ENCODE measurements around the gene ITGA5.

Gene ITGA5

DNA sequence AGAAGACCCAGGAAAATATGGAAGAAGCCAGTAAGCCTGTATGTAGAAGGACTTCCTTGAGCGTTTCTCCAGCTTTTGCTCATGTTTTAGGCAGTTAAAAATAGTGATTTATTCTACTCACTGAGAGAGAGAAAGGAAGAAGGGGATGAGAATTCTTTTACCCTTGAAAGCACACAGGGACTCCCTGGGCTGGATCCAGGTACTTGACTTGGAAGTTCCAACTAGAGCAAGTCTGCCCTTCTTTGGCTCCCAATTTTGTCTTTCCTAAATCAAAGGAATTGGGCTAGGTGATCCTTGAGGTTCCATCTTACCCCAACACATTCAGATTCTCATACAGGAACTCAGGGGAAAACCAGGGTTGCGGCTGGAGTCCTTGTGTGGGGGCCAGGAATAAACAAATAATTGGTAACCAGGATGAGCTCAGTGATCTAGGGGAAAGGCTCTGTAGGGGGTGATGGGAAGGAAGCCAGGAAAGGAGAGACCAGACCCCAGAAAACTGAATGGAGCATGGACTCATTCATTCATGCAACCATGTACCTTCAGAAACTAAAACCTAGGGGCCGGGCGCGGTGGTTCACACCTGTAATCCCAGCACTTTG, 11.5 kb upstream of the ITGA5 start:
- no peak for DNase-seq

GRCh38 chr12:54429014-54429471, 10.0 kb upstream of the ITGA5 start:
- DNase-seq = no peak

GRCh38 chr12:54428050-54429013, 9.3 kb upstream of the ITGA5 start:
- DNase-seq = peak; percentile 43

DNA sequence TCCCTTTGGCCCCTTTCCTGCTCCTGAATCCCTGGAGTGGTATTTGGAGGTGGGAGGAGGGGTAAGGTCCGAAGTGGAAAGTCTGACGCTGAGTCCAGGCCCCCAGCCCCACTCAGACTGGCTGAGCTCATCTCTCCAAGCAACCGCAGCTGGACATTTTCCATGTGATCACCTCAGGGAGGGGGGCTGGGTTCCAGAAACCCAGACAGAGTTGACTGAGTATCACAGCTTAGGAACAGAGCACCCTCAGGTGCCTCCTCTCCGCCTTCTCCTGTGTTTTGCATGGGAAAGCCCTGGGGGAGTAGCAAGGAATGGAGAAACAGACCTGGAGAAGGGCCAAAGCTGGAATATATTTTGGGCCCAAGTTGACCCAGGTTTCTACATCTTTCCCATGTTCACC, 8.0 kb upstream of the ITGA5 start:
- no peak for DNase-seq

GRCh38 chr12:54426690-54427089, 7.6 kb upstream of the ITGA5 start:
- DNase-seq = no peak

DNA sequence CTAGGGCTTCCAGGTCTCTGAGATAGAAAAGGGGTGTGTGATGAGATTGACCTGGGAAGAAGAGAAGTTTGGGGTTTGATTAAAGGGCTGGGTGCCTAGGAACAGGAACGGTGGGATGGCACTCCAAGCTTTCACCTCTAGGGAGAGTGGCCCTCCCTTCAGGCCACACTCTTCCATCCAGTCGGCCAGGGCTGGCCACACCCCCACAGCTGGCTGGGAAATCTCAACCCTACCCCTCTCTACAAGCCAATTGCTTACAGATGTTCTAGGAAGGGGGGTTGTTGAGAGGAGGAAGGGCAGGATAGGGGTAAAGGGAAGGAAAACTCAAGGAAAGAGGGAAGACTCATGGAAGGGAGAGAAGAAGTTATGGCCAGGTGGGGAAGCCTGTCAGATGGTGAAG, 6.6 kb upstream of the ITGA5 start:
- no peak for DNase-seq

DNA sequence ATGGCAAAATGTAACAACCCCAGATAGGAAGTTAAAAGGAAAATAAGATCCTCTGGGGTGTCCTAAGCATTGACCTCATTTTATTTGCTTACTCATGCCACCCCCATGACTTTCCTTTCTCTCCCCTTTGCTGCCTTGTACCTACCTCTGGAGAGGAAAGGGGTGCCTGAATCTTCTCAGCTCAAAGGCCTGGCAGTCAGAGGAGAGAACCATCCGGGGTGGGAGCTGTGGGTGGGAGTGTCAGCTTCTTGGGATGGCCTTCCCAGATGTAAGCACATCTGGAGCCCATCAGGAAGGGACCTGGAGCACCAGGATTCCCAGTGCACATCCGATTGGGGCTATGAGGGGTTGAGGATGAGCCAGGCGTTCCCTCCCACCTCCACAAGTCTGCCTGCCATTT, 5.2 kb upstream of the ITGA5 start:
- DNase-seq = no peak

- DNase-seq = no peak
Measured at GRCh38 chr12:54423816-54424150, 4.7 kb upstream of the ITGA5 start.

DNA sequence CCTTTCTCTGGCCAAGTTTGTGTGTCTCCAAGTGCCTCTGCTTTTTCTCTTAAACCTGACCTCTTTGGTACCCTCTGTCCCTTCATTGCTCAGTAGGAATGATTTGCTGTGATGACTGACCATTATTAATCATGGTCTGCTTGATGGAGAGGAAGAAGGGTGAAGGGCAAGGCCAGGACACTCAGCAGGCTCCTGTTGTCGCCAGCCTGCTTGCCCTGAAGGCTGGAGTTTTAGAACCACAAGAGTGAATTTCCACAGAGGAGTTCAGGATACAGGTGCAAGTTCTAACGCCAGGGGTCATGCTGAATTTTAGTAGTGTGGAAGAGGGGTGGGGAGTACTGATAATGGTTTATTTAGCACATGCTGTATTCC, 2.8 kb upstream of the ITGA5 start:
- no peak for DNase-seq

- DNase-seq = no peak
Measured at GRCh38 chr12:54421175-54421878, 2.3 kb upstream of the ITGA5 start.

GRCh38 chr12:54420766-54421144, 1.7 kb upstream of the ITGA5 start:
- no peak for DNase-seq

- DNase-seq = no peak
Measured at GRCh38 chr12:54418441-54419087, 502 bp downstream of the ITGA5 start.

DNA sequence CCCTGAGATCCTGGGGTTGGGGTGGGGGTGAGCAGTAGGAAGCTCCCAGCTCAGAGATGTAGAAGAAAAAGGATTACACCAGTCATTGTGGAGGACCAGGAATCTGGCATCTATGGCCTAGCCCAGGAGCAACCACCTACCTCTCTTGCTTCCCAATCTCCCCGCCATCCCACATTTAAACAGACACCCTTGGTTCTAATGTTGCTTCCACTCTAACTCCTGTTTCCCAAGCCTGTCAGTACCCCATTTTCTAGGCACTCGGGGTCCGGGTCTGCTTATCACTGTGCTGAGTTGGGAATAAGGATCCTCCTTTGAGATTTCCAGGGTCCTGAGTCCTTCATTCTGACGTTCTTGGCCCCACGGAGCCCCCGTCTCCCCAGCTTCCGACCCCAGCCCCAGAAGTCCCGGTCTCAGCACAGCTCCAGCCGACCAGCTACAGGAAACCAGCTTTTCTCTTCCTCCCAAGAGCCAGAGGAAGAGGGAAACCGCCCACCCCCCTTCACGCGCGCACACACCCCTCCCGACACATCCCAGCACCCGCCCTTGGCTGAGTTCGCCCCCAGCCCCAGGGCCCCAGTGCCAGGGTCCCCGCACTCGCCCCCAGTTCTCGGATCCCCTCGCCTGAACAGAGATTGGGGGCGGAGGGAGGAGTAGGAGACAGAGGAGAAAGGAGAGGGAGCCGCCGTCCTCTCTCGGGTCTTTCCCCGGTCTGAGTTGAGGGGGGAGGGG, 1.2 kb downstream of the ITGA5 start:
- DNase-seq = peak; percentile 55

- peak; percentile 50 for DNase-seq
Measured at GRCh38 chr12:54416687-54417603, 2.1 kb downstream of the ITGA5 start.

DNA sequence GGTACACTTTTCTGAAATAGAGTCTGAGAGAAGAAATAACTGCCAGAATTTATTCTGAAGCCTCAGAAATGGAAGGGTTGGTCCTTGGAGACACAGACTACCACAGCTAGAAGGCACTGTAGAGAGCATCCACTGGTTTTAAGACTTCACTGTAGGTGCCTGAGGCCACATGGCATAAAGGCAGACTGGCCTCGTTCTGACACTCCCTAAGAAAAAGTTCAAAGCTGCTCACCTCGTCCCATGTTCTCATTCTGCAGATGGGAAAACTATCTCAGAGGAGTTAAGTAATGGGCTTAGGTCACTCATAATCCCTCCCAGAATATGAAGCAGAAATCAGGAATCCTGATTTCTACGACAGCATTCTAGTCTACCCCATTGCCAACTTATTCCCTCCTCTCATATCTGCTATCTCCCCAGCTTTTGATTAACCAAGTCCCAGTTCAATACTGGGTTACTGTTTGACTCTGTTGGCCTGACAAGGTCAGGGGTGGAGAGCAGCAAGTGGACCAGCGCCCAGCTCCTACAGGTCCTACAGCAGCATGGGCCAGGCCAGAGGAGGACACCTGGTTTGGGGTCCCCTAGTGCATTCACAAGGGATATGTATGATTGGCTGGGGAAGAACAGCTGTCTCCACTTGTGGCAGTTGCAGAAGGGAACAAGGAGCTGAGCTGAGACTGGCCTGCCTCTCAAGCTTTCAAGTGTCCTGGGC, 3.7 kb downstream of the ITGA5 start:
- DNase-seq = peak; percentile 28

GRCh38 chr12:54413284-54414190, 5.5 kb downstream of the ITGA5 start:
- peak; percentile 88 for DNase-seq

DNA sequence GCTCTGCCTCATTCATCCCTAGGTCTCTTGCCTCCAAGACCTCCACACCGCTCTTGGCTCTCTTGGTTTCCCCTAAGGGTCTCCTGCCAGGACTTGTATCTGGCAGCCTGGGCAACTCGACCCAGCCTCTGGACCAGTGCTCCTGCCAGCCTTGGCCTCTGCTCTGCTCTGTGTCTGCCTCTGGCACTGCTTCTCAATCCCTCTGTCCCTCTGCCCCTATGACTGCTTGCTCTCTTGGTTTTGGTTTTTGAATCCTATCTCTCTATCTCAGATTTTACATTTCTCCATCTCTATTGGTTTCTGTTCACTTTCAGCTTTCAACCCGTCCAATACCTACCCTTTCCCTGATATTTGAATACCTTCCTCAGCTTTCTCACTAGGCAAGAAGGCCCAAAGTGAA, 6.3 kb downstream of the ITGA5 start:
- DNase-seq = no peak

DNA sequence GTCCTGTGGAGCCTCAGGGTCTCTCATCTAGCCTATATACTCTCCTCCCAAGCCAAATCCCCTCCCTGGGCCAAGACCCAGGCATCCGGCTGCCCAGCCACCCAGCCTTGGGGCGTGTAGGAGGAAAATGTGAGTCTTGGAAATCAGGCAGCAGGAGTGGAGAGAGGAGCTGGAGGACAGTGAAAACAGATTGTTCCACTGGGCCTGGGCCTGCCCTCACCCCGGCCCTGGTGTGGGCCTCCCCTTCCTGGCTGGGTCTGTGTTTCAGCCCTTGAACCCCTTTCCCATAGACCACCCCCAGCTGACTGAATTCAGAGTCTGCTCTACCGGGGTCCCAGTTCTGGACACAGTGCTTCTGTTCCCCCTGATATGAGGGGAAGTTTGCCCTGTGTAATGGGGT, 6.7 kb downstream of the ITGA5 start:
- DNase-seq = no peak

DNA sequence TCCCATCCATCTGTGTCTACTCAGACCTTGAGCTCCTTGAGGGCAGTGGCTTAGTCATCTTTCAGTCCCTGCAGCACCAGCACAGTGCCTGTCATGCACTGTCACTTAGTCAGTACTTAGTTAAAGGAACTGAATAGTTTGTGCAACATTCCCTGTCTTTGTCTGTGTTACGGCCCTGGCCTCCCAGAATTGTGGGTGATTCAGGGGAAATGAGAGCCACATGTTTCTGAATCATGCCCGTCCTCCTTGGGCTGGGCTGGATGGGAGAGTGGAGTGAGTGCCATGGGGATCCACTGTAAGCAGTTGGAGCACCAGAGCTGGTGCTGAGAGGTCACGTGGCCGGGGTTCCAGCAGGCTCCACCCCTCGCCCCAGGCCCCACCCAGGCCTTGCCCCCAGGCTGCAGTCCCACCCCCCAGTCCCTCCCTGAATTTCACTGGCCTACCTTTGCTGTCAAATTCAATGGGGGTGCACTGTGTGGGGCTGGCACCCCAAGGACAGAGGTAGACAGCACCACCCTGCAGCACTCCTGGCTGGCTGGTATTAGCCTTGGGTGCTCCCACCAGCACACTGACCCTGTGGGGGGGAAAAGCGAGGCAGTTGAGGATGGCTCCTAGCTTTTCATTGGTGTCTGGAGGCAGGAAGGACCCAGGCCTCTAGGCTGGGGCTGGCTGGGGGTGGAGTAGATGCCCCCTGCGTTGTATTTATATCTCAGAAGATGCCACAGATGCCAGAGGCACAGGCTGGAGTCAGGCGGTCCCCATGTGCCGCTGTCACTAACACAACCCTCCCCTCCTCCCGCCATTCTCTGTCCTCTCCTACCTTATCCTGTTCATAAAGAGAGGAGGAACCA, 7.5 kb downstream of the ITGA5 start:
- DNase-seq = peak; percentile 82
